Testis (tissue), 3 donors: Measurements from ENCODE around the gene ALK. TPM values are rescaled to one million over a fixed set of nuclear protein-coding genes. Genes with fewer than 3 reads are reported as not detected.

Experiments used
- DNase-seq: peaks from one replicate; pipeline ENCODE4 v3.0.0-alpha.2; 2019
- H3K27ac ChIP-seq, 2 donors: fragments of 200-600 bp; sonication (generic); one replicate each; pipeline ENCODE4 v1.5.1; 2019
- H3K27me3 ChIP-seq: fragments of 200-600 bp; sonication (generic); one replicate; pipeline ENCODE4 v1.5.1; 2019
- H3K36me3 ChIP-seq: fragments of 200-600 bp; sonication (generic); one replicate; pipeline ENCODE4 v1.5.1; 2017; ENCODE audit warnings: low read depth; ENCODE audit errors: missing control alignments
- H3K4me1 ChIP-seq: fragments of 200-600 bp; sonication (generic); one replicate; pipeline ENCODE4 v1.5.1; 2019
- H3K4me3 ChIP-seq, 2 donors: fragments of 200-600 bp; sonication (generic); one replicate each; pipeline ENCODE4 v1.5.1; 2017 to 2019
- H3K9me3 ChIP-seq: fragments of 200-600 bp; sonication (generic); one replicate; pipeline ENCODE4 v1.5.1; 2017
- POLR2A ChIP-seq: fragments of 450-650 bp; IDR thresholded peaks from one replicate; pipeline ENCODE4 v1.6.1; 2017; ENCODE audit warnings: antibody characterized with exemption, mild to moderate bottlenecking, moderate library complexity
- WGBS, 2 donors: methylation state at CpG; one replicate each; pipeline ENCODE4 v1.1.5; 2018; 5-methylcytosine and 5-hydroxymethylcytosine counted together
- intact Hi-C: fragments of 100-400 bp; cut with DNase I; formaldehyde crosslinking; loops from one replicate; pipeline ENCODE4 v1.15.1; 2023; ENCODE audit warnings: low total_unique reads
- polyA plus RNA-seq: library from polyadenylated mRNA; stranded (reverse); fragments of 350-450 nt; fragmentation: Illumina TruSeq; extraction: RNeasy Lipid Tissue Mini Kit (QIAGEN cat#74804); gene quantifications from one replicate; pipeline ENCODE4 v1.2.3, GENCODE V29; 2014; ENCODE audit warnings: low read depth, low replicate concordance; ENCODE audit not compliant: insufficient read depth
- total RNA-seq, 2 donors: library from RNA; depleted of rRNA; stranded (reverse); fragments of >200 nt; gene quantifications; one replicate each; pipeline ENCODE4 v1.2.3, GENCODE V29; 2016
- TF ChIP-seq, protein P1 (sequence below), 3 experiments: fragments of 450-650 bp in 2 of 3; fragments of 200-600 bp in 1 of 3; sonication (generic) in 1 of 3; IDR thresholded peaks; one replicate each; pipeline ENCODE4 v1.5.1; 2016 to 2019; ENCODE audit warnings: antibody characterized with exemption in 3 of 3, mild to moderate bottlenecking in 2 of 3, moderate library complexity in 1 of 3

Gene ALK
- total and polyA plus RNA-seq, 3 donors from 2014 or later = 2.1 to 3.8 (median 3.8) TPM

GRCh38 chr2:29810956-29811355, 110.4 kb downstream of the ALK start:
- H3K9me3 ChIP-seq = no peaks in the 10 kb centered on the region
- 46 to 54% methylated on average over 4 to 5 of the region's 5 CpGs for WGBS, 2 donors
- no peaks in the 10 kb centered on the region for H3K27me3 ChIP-seq
- H3K4me3 ChIP-seq = no peak overlapping the region
- intact Hi-C loops = no loop called here
- no peaks in the 10 kb centered on the region for H3K4me1 ChIP-seq
- H3K27ac ChIP-seq = no peak overlapping the region
- no peaks in the 10 kb centered on the region for H3K36me3 ChIP-seq
- no peak for TF ChIP-seq POLR2A
- TF ChIP-seq, protein P1, sequence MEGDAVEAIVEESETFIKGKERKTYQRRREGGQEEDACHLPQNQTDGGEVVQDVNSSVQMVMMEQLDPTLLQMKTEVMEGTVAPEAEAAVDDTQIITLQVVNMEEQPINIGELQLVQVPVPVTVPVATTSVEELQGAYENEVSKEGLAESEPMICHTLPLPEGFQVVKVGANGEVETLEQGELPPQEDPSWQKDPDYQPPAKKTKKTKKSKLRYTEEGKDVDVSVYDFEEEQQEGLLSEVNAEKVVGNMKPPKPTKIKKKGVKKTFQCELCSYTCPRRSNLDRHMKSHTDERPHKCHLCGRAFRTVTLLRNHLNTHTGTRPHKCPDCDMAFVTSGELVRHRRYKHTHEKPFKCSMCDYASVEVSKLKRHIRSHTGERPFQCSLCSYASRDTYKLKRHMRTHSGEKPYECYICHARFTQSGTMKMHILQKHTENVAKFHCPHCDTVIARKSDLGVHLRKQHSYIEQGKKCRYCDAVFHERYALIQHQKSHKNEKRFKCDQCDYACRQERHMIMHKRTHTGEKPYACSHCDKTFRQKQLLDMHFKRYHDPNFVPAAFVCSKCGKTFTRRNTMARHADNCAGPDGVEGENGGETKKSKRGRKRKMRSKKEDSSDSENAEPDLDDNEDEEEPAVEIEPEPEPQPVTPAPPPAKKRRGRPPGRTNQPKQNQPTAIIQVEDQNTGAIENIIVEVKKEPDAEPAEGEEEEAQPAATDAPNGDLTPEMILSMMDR (IDR thresholded peaks at IDR 0.05) = no peak
- no peak for DNase-seq

- TF ChIP-seq POLR2A = no peak
- TF ChIP-seq, protein P1 (IDR thresholded peaks at IDR 0.05) = no peak
- intact Hi-C loops = no loop called here
- Histone ChIP-seq H3K4me1 (no peaks in the 10 kb centered on the region), H3K27me3 (no peaks in the 10 kb centered on the region), H3K27ac (no peak overlapping the region), H3K9me3 (no peaks in the 10 kb centered on the region), H3K4me3 (no peak overlapping the region), H3K36me3 (no peaks in the 10 kb centered on the region)
- DNase-seq = no peak
- 62 to 67% methylated on average over 4 of the region's 4 CpGs for WGBS, 2 donors
Observed at GRCh38 chr2:29808321-29808720, 113.1 kb downstream of the ALK start.

DNA sequence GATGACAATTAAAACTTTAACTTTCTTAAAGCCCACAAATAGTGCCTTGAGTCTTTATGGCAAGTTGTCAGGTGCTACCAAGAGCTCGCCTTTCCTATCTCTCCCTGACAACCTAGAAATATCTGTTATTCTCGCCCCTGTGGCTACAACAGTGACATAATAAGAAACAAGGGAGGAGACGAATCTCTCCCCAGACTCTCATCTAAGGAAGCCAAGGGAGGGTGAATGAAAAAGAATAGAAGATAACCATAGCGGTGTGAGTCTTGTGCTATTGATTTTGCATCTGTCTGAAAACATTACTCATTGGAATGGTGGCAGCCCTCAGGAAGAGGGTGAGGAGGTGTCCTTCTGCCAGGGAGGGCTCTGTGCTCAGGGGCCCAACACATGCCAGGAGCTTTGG, 114.3 kb downstream of the ALK start:
- Histone ChIP-seq H3K27me3 (no peaks in the 10 kb centered on the region), H3K9me3 (no peaks in the 10 kb centered on the region), H3K4me1 (no peaks in the 10 kb centered on the region), H3K4me3 (no peak overlapping the region), H3K36me3 (no peaks in the 10 kb centered on the region), H3K27ac (no peak overlapping the region)
- DNase-seq = no peak
- 73 to 75% methylated on average over 4 of the region's 4 CpGs for WGBS, 2 donors
- intact Hi-C loops = no loop called here
- no peak for TF ChIP-seq POLR2A
- TF ChIP-seq, protein P1 (IDR thresholded peaks at IDR 0.05) = no peak

- Histone ChIP-seq H3K27ac (no peak overlapping the region), H3K9me3 (no peaks in the 10 kb centered on the region), H3K4me1 (no peaks in the 10 kb centered on the region), H3K4me3 (no peak overlapping the region), H3K27me3 (no peaks in the 10 kb centered on the region), H3K36me3 (no peaks in the 10 kb centered on the region)
- intact Hi-C loops = no loop called here
- no peak for DNase-seq
- 83 to 93% methylated on average over 5 of the region's 5 CpGs for WGBS, 2 donors
- TF ChIP-seq POLR2A = no peak
- TF ChIP-seq, protein P1 (IDR thresholded peaks at IDR 0.05) = no peak
Observed at GRCh38 chr2:29806461-29806860, 114.9 kb downstream of the ALK start.

DNA sequence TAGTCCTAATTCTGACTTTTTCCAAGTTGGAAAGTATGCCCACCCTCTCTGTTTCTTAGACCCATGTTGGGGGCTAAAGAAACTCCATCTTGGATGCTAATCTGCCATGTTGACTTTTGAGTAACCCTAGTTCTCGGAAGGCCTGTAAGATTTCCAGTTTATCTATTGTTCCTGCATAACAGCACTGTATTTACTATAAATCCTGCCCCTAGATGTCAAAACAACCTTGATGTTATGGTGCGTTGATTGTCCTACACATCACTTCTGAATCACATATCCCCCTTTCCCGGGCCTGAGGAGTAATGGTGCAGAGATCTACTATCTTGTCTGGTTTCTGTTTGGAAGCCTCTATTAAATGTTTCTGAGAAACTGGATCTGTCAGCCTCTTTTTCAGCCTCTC, 116.7 kb downstream of the ALK start:
- no peaks in the 10 kb centered on the region for H3K9me3 ChIP-seq
- whole genome bisulfite sequencing, 2 donors = 82 to 91% methylated on average over 3 of the region's 3 CpGs
- H3K4me1 ChIP-seq = no peaks in the 10 kb centered on the region
- no peak for TF ChIP-seq POLR2A
- TF ChIP-seq, protein P1 (IDR thresholded peaks at IDR 0.05) = no peak
- H3K27ac ChIP-seq = no peak overlapping the region
- no peaks in the 10 kb centered on the region for H3K36me3 ChIP-seq
- no peak overlapping the region for H3K4me3 ChIP-seq
- intact Hi-C loops = no loop called here
- H3K27me3 ChIP-seq = no peaks in the 10 kb centered on the region
- DNase-seq = no peak
